GM20000 (cell line): ENCODE data around the gene SGK1.
"Not testable (repeated sequence)": the region's sequence is repeated elsewhere in the genome, so short reads cannot be mapped to it uniquely, and the experiment has no call there.

Experiments used
- DNase-seq: peaks from one replicate; pipeline ENCODE4 v3.0.0; 2012; ENCODE audit warnings: low spot score
- CTCF ChIP-seq: IDR thresholded peaks from 2 replicates; pipeline ENCODE4 v1.5.1; 2012; ENCODE audit warnings: mild to moderate bottlenecking, control low read depth; ENCODE audit errors: extremely low read depth, missing control alignments

The SGK1 gene

GRCh38 chr6:134341999-134342567 is 24.2 kb upstream of the SGK1 start:
- no peak for TF ChIP-seq CTCF
- no peak for DNase-seq

- DNase-seq: no peak
- no peak for TF ChIP-seq CTCF
These were observed 22.5 kb upstream of the SGK1 start for GRCh38 chr6:134340179-134340975.

- TF ChIP-seq CTCF: no peak
These were observed 21.3 kb upstream of the SGK1 start for GRCh38 chr6:134339216-134339615.

GRCh38 chr6:134331256-134331655 is 13.3 kb upstream of the SGK1 start:
- no peak for DNase-seq

More at GRCh38 chr6:134339216-134339615, 21.3 kb upstream of the SGK1 start:
- no peak for DNase-seq

GRCh38 chr6:134330555-134330954 is 12.6 kb upstream of the SGK1 start:
- DNase-seq: no peak
- TF ChIP-seq CTCF: no peak

More at GRCh38 chr6:134331256-134331655, 13.3 kb upstream of the SGK1 start:
- no peak for TF ChIP-seq CTCF

- no peak for TF ChIP-seq CTCF
- DNase-seq: no peak
These were observed 10.9 kb upstream of the SGK1 start for GRCh38 chr6:134328792-134329191.

- DNase-seq: no peak
- no peak for TF ChIP-seq CTCF
These were observed 10.2 kb upstream of the SGK1 start for GRCh38 chr6:134328138-134328537.

- not testable (repeated sequence) for DNase-seq
These were observed 8.3 kb upstream of the SGK1 start for GRCh38 chr6:134326192-134326591.
